Stimulated activated CD8-positive, alpha-beta memory T cell treated with anti-CD3 and anti-CD28 coated beads, Interleukin-12 subunit alpha, Interleukin-12 subunit beta, amount 100 ng/mL, for 24 hours (primary cell): ENCODE data around the gene GLI1.
"Not testable (repeated sequence)": the region's sequence is repeated elsewhere in the genome, so short reads cannot be mapped to it uniquely, and the experiment has no call there.

Experiments used
- DNase-seq: peaks from one replicate; pipeline ENCODE4 v3.0.0-alpha.2; 2020; ENCODE audit errors: extremely low read depth

GLI1 gene

GRCh38 chr12:57497223-57498131 lies 37.9 kb downstream of the GLI1 start:
- DNase-seq = no peak

- no peak for DNase-seq
These were observed 38.5 kb downstream of the GLI1 start for GRCh38 chr12:57498132-57498502.

- DNase-seq = no peak
These were observed 39.0 kb downstream of the GLI1 start for GRCh38 chr12:57498571-57498970.

GRCh38 chr12:57500213-57500612 lies 40.6 kb downstream of the GLI1 start:
- no peak for DNase-seq

DNA sequence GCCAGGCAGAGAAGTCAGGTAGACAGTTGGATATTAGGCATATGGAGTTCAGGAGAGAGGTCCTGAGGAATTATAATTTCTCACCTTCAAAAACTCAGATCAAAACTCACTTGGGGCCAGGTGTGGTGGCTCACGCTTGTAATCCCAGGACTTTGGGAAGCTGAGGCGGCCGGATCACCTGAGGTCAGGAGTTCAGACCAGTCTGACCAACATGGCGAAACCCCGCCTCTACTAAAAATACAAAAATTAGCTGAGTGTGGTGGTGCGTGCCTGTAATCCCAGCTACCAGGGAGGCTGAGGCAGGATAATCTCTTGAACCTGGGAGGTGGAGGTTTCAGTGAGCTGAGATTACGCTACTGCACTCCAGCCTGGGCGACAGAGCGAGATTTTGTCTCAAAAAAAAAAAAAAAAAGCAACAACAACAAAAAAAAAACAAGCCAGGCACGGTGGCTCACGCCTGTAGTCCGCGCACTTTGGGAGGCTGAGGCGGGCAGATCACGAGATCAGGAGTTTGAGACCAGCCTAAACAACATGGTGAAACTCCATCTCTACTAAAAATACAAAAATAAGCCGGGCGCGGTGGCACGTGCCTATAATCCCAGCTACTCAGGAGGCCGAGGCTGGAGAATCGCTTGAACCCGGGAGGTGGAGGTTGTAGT lies 42.9 kb downstream of the GLI1 start:
- DNase-seq = not testable (repeated sequence)

DNA sequence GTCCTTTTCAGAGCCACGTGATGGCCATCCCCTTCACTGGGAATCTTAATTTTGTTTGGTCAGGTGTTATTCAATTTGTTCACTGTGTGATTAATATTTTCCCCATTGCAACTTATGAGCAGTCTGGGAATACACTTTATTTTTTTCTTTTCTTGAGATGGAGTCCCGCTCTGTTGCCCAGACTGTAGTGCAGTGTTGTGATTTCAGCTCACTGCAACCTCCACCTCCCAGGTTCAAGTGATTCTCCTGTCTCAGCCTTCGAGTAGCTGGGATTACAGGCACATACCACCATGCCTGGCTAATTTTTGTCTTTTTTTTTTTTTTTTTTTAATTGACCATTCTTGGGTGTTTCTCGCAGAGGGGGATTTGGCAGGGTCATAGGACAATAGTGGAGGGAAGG lies 47.0 kb downstream of the GLI1 start:
- DNase-seq = not testable (repeated sequence)

DNA sequence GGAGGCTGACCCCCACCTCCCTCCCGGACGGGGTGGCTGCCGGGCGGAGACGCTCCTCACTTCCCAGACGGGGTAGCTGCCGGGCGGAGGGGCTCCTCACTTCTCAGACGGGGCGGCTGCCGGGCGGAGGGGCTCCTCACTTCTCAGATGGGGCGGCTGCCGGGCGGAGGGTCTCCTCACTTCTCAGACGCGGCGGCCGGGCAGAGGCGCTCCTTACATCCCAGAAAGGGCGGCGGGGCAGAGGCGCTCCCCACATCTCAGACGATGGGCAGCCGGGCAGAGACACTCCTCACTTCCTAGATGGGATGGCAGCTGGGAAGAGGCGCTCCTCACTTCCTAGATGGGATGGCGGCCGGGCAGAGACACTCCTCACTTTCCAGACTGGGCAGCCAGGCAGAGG lies 48.2 kb downstream of the GLI1 start:
- DNase-seq = not testable (repeated sequence)

- DNase-seq = no peak
These were observed 51.6 kb downstream of the GLI1 start for GRCh38 chr12:57511161-57511560.

DNA sequence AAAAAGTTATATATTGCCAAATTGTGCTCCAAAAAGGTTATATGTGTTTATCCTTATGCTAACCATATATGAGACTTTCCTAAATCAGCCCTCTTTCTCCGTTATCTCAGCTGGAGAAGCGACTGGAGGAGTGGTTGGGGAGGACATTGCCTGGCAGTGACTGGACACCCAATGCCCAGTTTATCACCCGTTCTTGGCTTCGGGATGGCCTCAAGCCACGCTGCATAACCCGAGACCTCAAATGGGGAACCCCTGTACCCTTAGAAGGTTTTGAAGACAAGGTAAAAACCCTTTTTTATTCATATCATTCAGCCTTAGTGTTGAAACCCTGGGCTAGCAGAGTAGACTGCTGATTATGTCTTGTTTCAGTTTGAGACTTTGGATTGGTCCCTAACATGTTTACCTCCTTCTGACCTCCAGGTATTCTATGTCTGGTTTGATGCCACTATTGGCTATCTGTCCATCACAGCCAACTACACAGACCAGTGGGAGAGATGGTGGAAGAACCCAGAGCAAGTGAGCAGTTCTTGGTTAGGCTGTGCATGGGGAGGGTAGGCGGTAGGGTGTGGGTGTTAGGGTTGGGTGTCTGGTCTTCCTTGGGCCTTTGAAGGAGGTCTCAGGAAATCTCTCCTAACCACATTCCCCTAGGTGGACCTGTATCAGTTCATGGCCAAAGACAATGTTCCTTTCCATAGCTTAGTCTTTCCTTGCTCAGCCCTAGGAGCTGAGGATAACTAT lies 52.2 kb downstream of the GLI1 start:
- no peak for DNase-seq

DNA sequence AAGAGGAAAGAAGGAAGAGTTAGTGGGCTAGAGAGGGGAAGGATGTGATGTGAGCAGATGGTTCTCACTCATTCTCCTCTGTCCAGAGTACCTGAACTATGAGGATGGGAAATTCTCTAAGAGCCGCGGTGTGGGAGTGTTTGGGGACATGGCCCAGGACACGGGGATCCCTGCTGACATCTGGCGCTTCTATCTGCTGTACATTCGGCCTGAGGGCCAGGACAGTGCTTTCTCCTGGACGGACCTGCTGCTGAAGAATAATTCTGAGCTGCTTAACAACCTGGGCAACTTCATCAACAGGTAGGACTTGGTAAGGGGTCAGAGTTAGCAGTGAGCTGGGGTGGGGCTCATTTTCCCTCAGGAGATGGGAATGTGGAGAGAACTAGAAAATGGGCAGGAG lies 53.1 kb downstream of the GLI1 start:
- no peak for DNase-seq

DNA sequence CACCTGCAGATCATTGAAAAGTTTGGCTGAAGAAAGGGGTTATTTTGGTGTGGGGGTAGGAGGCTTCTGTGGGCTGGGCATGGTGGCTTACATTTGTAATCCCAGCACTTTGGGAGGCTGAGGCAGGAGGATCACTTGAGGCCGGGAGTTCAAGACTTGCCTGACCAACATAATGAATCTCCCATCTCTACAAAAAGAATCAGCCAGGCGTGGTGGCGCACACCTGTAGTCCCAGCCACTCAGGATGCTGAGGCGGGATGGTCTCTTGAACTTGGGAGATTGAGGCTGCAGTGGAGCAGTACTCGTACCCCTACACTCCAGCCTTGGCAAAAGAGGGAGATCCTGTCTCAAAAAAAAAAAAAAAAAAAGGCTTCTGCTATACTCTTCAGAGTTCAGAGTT lies 53.7 kb downstream of the GLI1 start:
- DNase-seq = no peak

GRCh38 chr12:57513677-57514076 lies 54.1 kb downstream of the GLI1 start:
- DNase-seq = not testable (repeated sequence)

DNA sequence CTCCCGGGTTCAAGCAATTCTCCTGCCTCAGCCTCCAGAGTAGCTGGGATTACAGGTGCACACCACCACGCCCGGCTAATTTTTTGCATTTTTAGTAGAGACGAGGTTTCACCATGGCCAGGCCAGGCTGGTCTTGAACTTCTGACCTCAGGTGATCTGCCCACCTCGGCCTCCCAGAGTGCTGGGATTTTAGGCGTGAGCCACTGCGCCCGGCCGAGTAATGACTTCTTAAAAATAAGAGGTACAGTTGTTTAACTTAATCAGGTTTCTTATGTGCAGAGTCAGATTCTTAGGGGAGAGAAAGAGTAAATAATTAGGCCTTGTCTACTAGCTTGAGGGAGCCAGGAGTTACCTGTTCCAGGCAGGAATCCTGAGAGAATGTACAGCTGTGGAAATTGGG lies 54.7 kb downstream of the GLI1 start:
- DNase-seq = not testable (repeated sequence)

DNA sequence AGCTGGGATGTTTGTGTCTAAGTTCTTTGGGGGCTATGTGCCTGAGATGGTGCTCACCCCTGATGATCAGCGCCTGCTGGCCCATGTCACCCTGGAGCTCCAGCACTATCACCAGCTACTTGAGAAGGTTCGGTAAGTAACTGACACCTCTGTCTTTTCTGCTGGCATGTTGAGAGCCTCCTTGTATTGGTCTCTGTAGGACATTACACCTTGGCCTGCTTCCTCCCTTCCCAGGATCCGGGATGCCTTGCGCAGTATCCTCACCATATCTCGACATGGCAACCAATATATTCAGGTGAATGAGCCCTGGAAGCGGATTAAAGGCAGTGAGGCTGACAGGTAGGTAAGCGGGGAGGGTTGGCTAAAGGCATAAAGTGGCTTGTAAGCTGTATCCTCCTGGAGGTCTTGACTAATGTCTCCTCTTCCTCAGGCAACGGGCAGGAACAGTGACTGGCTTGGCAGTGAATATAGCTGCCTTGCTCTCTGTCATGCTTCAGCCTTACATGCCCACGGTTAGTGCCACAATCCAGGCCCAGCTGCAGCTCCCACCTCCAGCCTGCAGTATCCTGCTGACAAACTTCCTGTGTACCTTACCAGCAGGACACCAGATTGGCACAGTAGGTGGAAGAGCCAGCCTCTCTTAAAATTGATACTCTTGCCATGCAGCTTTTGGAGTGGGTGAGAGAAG lies 55.3 kb downstream of the GLI1 start:
- DNase-seq = no peak

GRCh38 chr12:57515408-57515933 lies 55.9 kb downstream of the GLI1 start:
- DNase-seq = no peak

- no peak for DNase-seq
These were observed 56.5 kb downstream of the GLI1 start for GRCh38 chr12:57515934-57516541.

DNA sequence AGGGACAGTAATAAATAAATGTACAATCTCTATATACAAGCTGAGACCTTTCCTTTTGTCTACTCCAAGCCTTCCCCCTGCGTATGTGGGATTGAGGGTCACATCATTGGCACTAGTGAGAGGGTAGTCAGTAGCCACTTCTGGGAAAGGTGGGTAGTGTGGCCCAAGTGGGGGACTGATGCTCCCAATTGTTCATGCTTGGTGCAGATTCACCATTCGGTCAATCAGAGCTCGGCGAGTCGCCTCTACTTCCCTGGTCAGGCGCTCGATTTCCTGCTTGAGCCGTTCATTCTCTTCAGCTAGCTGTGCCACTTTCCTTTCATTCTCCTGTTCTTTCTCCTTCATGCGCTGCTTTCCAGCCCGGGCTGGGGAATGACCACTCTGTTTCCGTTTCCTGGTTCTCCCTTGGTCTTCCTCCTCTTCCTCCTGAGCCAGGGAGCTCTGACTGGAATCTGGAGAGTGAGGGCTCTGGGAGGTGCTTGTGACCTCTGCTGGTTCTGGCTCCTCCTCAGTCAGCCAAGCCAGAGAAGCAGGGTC lies 57.1 kb downstream of the GLI1 start:
- no peak for DNase-seq

DNA sequence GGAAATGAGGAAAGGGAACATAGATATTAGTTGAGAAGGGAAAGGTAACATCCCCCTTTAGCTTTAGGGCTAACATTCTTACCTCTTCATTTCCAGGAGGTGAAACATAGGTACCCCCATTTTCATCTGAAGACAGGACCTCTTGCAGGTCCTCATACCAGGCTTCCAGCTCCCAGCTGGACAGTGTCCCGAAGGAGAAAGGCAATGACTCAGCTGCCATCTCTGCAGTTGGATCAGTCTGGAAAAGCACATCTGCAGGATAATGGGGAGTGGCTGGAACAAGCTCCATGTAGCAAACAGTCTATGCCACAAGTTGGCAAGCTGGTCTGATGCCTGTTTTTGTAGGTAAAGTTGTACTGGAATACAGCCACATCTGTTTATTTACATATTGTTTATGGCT lies 57.6 kb downstream of the GLI1 start:
- no peak for DNase-seq

DNA sequence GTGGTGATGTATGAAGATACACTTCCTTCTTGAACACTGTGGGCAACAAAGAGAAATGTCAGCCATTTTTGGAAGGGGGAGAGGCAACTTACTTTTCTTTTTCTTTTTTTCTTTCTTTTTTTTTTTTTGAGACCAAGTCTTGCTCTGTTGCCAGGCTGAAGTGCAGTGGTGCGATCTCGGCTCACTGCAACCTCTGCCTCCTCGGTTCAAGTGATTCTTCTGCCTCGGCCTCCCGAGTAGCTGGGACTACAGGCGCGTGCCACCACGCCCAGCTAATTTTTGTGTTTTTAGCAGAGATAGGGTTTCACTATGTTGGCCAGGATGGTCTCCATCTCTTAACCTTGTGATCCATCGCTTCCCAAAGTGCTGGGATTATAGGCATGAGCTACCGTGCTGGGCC lies 58.1 kb downstream of the GLI1 start:
- not testable (repeated sequence) for DNase-seq

DNA sequence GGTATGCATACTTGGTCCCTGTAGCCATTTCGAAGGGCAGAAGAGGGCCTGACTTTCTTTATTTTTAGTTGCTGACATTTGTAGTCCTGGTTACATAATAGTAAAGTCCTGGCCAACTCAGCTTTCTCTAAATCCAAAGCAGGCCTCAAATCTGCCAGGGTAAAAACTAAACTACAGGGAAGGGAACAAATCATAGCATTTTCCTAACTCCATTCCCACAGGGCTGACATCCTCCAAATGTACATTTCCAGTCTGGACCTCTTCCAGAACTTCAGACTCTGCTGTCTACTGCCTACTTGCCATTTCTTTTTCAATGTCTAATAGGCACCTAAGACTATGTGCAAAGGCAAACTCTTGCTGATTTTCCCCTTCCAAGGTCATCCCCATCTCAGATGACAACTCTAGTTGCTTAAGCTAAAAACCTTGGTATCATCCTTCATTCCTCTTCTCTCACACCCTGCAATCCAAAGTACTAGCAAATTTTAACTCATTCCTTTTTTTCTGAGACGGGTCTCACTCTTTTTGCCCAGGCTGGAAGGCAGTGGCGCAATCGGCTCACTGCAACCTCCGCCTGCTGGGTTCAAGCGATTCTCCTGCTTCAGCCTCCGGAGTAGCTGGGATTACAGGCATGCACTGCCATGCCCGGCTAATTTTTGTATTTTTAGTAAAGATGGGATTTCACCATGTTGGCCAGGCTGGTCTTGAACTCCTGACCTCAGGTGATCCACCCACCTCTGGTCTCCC lies 58.8 kb downstream of the GLI1 start:
- DNase-seq = no peak
